Stimulated activated CD8-positive, alpha-beta memory T cell treated with anti-CD3 and anti-CD28 coated beads, Interleukin-7, amount 100 ng/mL, for 48 hours (primary cell): ENCODE data around the gene ZNF462.
"Not testable (repeated sequence)": the region's sequence is repeated elsewhere in the genome, so short reads cannot be mapped to it uniquely, and the experiment has no call there.

Experiments used
- DNase-seq, 2 donors: peaks; one replicate each; pipeline ENCODE4 v3.0.0-alpha.2; 2020; ENCODE audit warnings: low read depth in 1 of 2; ENCODE audit errors: extremely low read depth in 1 of 2

Gene ZNF462

GRCh38 chr9:106958955-106959657 lies 96.1 kb downstream of the ZNF462 start:
- DNase-seq: no peak

GRCh38 chr9:106960258-106960657 lies 97.3 kb downstream of the ZNF462 start:
- no peak for DNase-seq

GRCh38 chr9:106961623-106962022 lies 98.7 kb downstream of the ZNF462 start:
- DNase-seq: no peak

GRCh38 chr9:106962122-106962521 lies 99.2 kb downstream of the ZNF462 start:
- DNase-seq: no peak

GRCh38 chr9:106962615-106963363 lies 99.8 kb downstream of the ZNF462 start:
- DNase-seq: no peak

GRCh38 chr9:106963684-106964083 lies 100.7 kb downstream of the ZNF462 start:
- no peak for DNase-seq

GRCh38 chr9:106964329-106964728 lies 101.4 kb downstream of the ZNF462 start:
- no peak for DNase-seq

- DNase-seq: no peak
Observed at GRCh38 chr9:106964822-106965525, 102.0 kb downstream of the ZNF462 start.

GRCh38 chr9:106966481-106966880 lies 103.5 kb downstream of the ZNF462 start:
- DNase-seq: no peak

GRCh38 chr9:106969696-106970095 lies 106.7 kb downstream of the ZNF462 start:
- no peak for DNase-seq

- DNase-seq: no peak
Observed at GRCh38 chr9:106970219-106970975, 107.4 kb downstream of the ZNF462 start.

- no peak for DNase-seq
Observed at GRCh38 chr9:106970976-106971457, 108.1 kb downstream of the ZNF462 start.

- DNase-seq: no peak
Observed at GRCh38 chr9:106972082-106972481, 109.1 kb downstream of the ZNF462 start.

GRCh38 chr9:106974341-106974740 lies 111.4 kb downstream of the ZNF462 start:
- DNase-seq: no peak

- no peak for DNase-seq
Observed at GRCh38 chr9:106976772-106977171, 113.8 kb downstream of the ZNF462 start.

GRCh38 chr9:106980551-106981101 lies 117.7 kb downstream of the ZNF462 start:
- DNase-seq: no peak

- DNase-seq: no peak
Observed at GRCh38 chr9:106981396-106982287, 118.7 kb downstream of the ZNF462 start.

GRCh38 chr9:106982636-106983035 lies 119.7 kb downstream of the ZNF462 start:
- DNase-seq: no peak

- no peak for DNase-seq
Observed at GRCh38 chr9:106983346-106983745, 120.4 kb downstream of the ZNF462 start.

GRCh38 chr9:106989904-106990303 lies 126.9 kb downstream of the ZNF462 start:
- not testable (repeated sequence) for DNase-seq
